ENCODE measurements around the gene DRAP1. TPM values are rescaled to one million over a fixed set of nuclear protein-coding genes. Genes with fewer than 3 reads are reported as not detected.

The DRAP1 gene
- total and polyA plus RNA-seq, 7 donors, result 74.5 to 217 (median 121) TPM

- no peak overlapping the region for H3K4me3 ChIP-seq
- no peak for ATAC-seq
- H3K9me3 ChIP-seq, result no peaks in the 10 kb centered on the region
- no peak for DNase-seq
- H3K27ac ChIP-seq, result no peak overlapping the region
- no peak for TF ChIP-seq CTCF (IDR thresholded peaks at IDR 0.05)
- peaks cover 33% of the 10 kb centered on the region for H3K4me1 ChIP-seq
- no peaks in the 10 kb centered on the region for H3K27me3 ChIP-seq (ENCODE audit: insufficient read depth in 3 of 3, low read length in 2 of 3)
- WGBS, 3 donors, result 92 to 95% (median 94%) methylated on average over 36 of the region's 36 CpGs
- intact Hi-C loops (cut with DNase I), result loop anchor here in 1 of 2 donors (2.0 kb wide), 1 partner anchor 47 kb away; the partner anchor contains the start of genes C11orf68 and DRAP1
- peaks cover 11 to 66% of the 10 kb centered on the region in 2 donors for H3K36me3 ChIP-seq (ENCODE audit: insufficient read depth in 1 of 2, low read depth in 1 of 2)
Measured at GRCh38 chr11:65965986-65966762, 46.9 kb downstream of the DRAP1 start.

GRCh38 chr11:65967329-65967934 lies 48.2 kb downstream of the DRAP1 start:
- Histone ChIP-seq H3K9me3 (no peaks in the 10 kb centered on the region), H3K27ac (no peak overlapping the region), H3K36me3 (ENCODE audit: insufficient read depth in 1 of 2, low read depth in 1 of 2) (peaks cover 11 to 75% of the 10 kb centered on the region in 2 donors), H3K4me1 (peaks cover 32% of the 10 kb centered on the region), H3K27me3 (ENCODE audit: insufficient read depth in 3 of 3, low read length in 2 of 3) (no peaks in the 10 kb centered on the region), H3K4me3 (no peak overlapping the region)
- intact Hi-C loops (cut with DNase I), result loop anchor here in 1 of 2 donors (2.0 kb wide), 1 partner anchor 49 kb away; the partner anchor contains the start of genes C11orf68 and DRAP1
- ATAC-seq (no peak), DNase-seq (no peak)
- WGBS, 3 donors, result 88 to 92% (median 90%) methylated on average over 24 to 30 of the region's 30 CpGs
- TF ChIP-seq CTCF (IDR thresholded peaks at IDR 0.05), result no peak

GRCh38 chr11:65968600-65969482 lies 49.6 kb downstream of the DRAP1 start:
- peaks cover 11 to 88% of the 10 kb centered on the region in 2 donors for H3K36me3 ChIP-seq (ENCODE audit: insufficient read depth in 1 of 2, low read depth in 1 of 2)
- peak; percentile 82 to 93 (median 88) for ATAC-seq
- no peaks in the 10 kb centered on the region for H3K9me3 ChIP-seq
- WGBS, 3 donors, result 45 to 65% (median 51%) methylated on average over 15 of the region's 15 CpGs
- peaks cover 18% of the 10 kb centered on the region for H3K4me1 ChIP-seq
- no peaks in the 10 kb centered on the region for H3K27me3 ChIP-seq (ENCODE audit: insufficient read depth in 3 of 3, low read length in 2 of 3)
- H3K27ac ChIP-seq, result peak overlapping the region; percentile 77
- intact Hi-C loops (cut with DNase I), result no loop called here
- DNase-seq, result no peak
- peak; percentile 26 for TF ChIP-seq CTCF (IDR thresholded peaks at IDR 0.05)
- peak overlapping the region; percentile 5 for H3K4me3 ChIP-seq

Other genes starting within 250 kb of the DRAP1 start
- gene KAT5, start 207.2 kb upstream of the DRAP1 start, total RNA-seq, result 10 to 100 TPM; 34.5 to 56.4 (median 41.8) TPM
- gene KAT5, start 207.2 kb upstream of the DRAP1 start, polyA plus RNA-seq, result 10 to 100 TPM; 36.4 to 67.2 (median 51.2) TPM
- 10 to 100 TPM; 17.5 to 38.4 (median 28.1) TPM for gene RNASEH2C, start 198.6 kb upstream of the DRAP1 start, total RNA-seq
- 10 to 100 TPM; 39.3 to 62.3 (median 47.1) TPM for gene RNASEH2C, start 198.6 kb upstream of the DRAP1 start, polyA plus RNA-seq
- gene AP5B1, start 138.4 kb upstream of the DRAP1 start, total RNA-seq, result 10 to 100 TPM in 2 of 4 donors, 1 to 10 TPM in 2; 8.8 to 16.3 (median 12.7) TPM
- gene AP5B1, start 138.4 kb upstream of the DRAP1 start, polyA plus RNA-seq, result 10 to 100 TPM in 1 of 3 donors, 1 to 10 TPM in 2; 6.1 to 20.5 (median 6.4) TPM
- gene OVOL1, start 132.4 kb upstream of the DRAP1 start, total RNA-seq, result not detected
- under 1 TPM in 1 of 3 donors, not detected in 2; 0.01 TPM for gene OVOL1, start 132.4 kb upstream of the DRAP1 start, polyA plus RNA-seq
- not detected for gene SNX32, start 85.5 kb upstream of the DRAP1 start, total RNA-seq
- under 1 TPM in 2 of 3 donors, not detected in 1; 0.05 to 0.20 TPM for gene SNX32, start 85.5 kb upstream of the DRAP1 start, polyA plus RNA-seq
- gene CFL1, start 61.2 kb upstream of the DRAP1 start, total RNA-seq, result 100 to 1,000 TPM; 175 to 388 (median 238) TPM
- gene CFL1, start 61.2 kb upstream of the DRAP1 start, polyA plus RNA-seq, result 100 to 1,000 TPM; 190 to 843 (median 225) TPM
- 10 to 100 TPM; 28.0 to 35.6 (median 31.4) TPM for gene MUS81, start 59.0 kb upstream of the DRAP1 start, total RNA-seq
- gene MUS81, start 59.0 kb upstream of the DRAP1 start, polyA plus RNA-seq, result 10 to 100 TPM; 32.5 to 55.3 (median 44.4) TPM
- gene EFEMP2, start 46.6 kb upstream of the DRAP1 start, total RNA-seq, result 10 to 100 TPM; 20.8 to 46.6 (median 31.3) TPM
- 10 to 100 TPM; 14.8 to 20.8 (median 18.5) TPM for gene EFEMP2, start 46.6 kb upstream of the DRAP1 start, polyA plus RNA-seq
- under 1 TPM; 0.22 to 0.64 (median 0.37) TPM for gene CTSW, start 39.6 kb upstream of the DRAP1 start, total RNA-seq
- gene CTSW, start 39.6 kb upstream of the DRAP1 start, polyA plus RNA-seq, result under 1 TPM; 0.08 to 0.91 (median 0.22) TPM
- 10 to 100 TPM; 27.7 to 42.5 (median 37.0) TPM for gene FIBP, start 31.0 kb upstream of the DRAP1 start, total RNA-seq
- 10 to 100 TPM; 32.2 to 73.9 (median 44.1) TPM for gene FIBP, start 31.0 kb upstream of the DRAP1 start, polyA plus RNA-seq
- 10 to 100 TPM; 16.7 to 39.6 (median 27.8) TPM for gene CCDC85B, start 28.8 kb upstream of the DRAP1 start, total RNA-seq
- gene CCDC85B, start 28.8 kb upstream of the DRAP1 start, polyA plus RNA-seq, result 10 to 100 TPM; 24.7 to 35.9 (median 26.5) TPM
- gene FOSL1, start 19.0 kb upstream of the DRAP1 start, total RNA-seq, result 10 to 100 TPM in 3 of 4 donors, under 1 TPM in 1; 0.75 to 12.6 (median 11.5) TPM
- 100 to 1,000 TPM in 1 of 3 donors, 1 to 10 TPM in 2; 5.7 to 257 (median 7.8) TPM for gene FOSL1, start 19.0 kb upstream of the DRAP1 start, polyA plus RNA-seq
- 10 to 100 TPM; 52.8 to 71.9 (median 59.9) TPM for gene C11orf68, start 364 bp upstream of the DRAP1 start, total RNA-seq
- 10 to 100 TPM; 60.3 to 98.7 (median 75.0) TPM for gene C11orf68, start 364 bp upstream of the DRAP1 start, polyA plus RNA-seq
- not detected for gene TSGA10IP, start 26.1 kb downstream of the DRAP1 start, total RNA-seq
- not detected for gene TSGA10IP, start 26.1 kb downstream of the DRAP1 start, polyA plus RNA-seq
- 10 to 100 TPM; 36.3 to 55.4 (median 49.3) TPM for gene SART1, start 42.3 kb downstream of the DRAP1 start, total RNA-seq
- gene SART1, start 42.3 kb downstream of the DRAP1 start, polyA plus RNA-seq, result 10 to 100 TPM; 40.3 to 58.7 (median 44.7) TPM
- gene EIF1AD, start 82.7 kb downstream of the DRAP1 start, total RNA-seq, result 10 to 100 TPM; 24.8 to 44.5 (median 31.6) TPM
- gene EIF1AD, start 82.7 kb downstream of the DRAP1 start, polyA plus RNA-seq, result 10 to 100 TPM; 29.4 to 63.1 (median 54.2) TPM
- 100 to 1,000 TPM; 298 to 384 (median 336) TPM for gene BANF1, start 83.1 kb downstream of the DRAP1 start, total RNA-seq
- gene BANF1, start 83.1 kb downstream of the DRAP1 start, polyA plus RNA-seq, result 100 to 1,000 TPM; 251 to 355 (median 314) TPM
- under 1 TPM in 3 of 4 donors, not detected in 1; 0.40 to 0.93 (median 0.47) TPM for gene CST6, start 92.6 kb downstream of the DRAP1 start, total RNA-seq
- 10 to 100 TPM in 1 of 3 donors, under 1 TPM in 1, not detected in 1; 0.13 to 18.7 TPM for gene CST6, start 92.6 kb downstream of the DRAP1 start, polyA plus RNA-seq
- not detected for gene CATSPER1, start 107.1 kb downstream of the DRAP1 start, total RNA-seq
- gene CATSPER1, start 107.1 kb downstream of the DRAP1 start, polyA plus RNA-seq, result under 1 TPM in 2 of 3 donors, not detected in 1; 0.01 to 0.55 TPM
- under 1 TPM in 1 of 4 donors, not detected in 3; 0.36 TPM for gene GAL3ST3, start 129.7 kb downstream of the DRAP1 start, total RNA-seq
- gene GAL3ST3, start 129.7 kb downstream of the DRAP1 start, polyA plus RNA-seq, result under 1 TPM in 1 of 3 donors, not detected in 2; 0.03 TPM
- gene SF3B2, start 132.9 kb downstream of the DRAP1 start, total RNA-seq, result 100 to 1,000 TPM in 1 of 4 donors, 10 to 100 TPM in 3; 62.8 to 114 (median 86.4) TPM
- 100 to 1,000 TPM in 2 of 3 donors, 10 to 100 TPM in 1; 66.2 to 135 (median 114) TPM for gene SF3B2, start 132.9 kb downstream of the DRAP1 start, polyA plus RNA-seq
- gene PACS1, start 150.8 kb downstream of the DRAP1 start, total RNA-seq, result 10 to 100 TPM; 16.3 to 27.8 (median 24.9) TPM
- 10 to 100 TPM in 1 of 3 donors, 1 to 10 TPM in 2; 7.4 to 16.0 (median 9.0) TPM for gene PACS1, start 150.8 kb downstream of the DRAP1 start, polyA plus RNA-seq